Suprapubic skin (tissue), 4 donors: ENCODE data around the gene YLPM1.

ENCODE experiments used
- POLR2A ChIP-seq, 2 donors: fragments of 450-650 bp; IDR thresholded peaks; one replicate each; pipeline ENCODE4 v1.6.1; 2017; ENCODE audit warnings: antibody characterized with exemption in 2 of 2, mild to moderate bottlenecking in 2 of 2, moderate library complexity in 2 of 2
- POLR2AphosphoS5 ChIP-seq, 3 donors: sonication (generic); formaldehyde crosslinking; IDR thresholded peaks; one replicate each; pipeline ENCODE4 v1.6.1; 2017; ENCODE audit warnings: antibody characterized with exemption in 3 of 3
- TF ChIP-seq, protein P1 (sequence below), 2 donors: fragments of 200-600 bp in 1 of 2; fragments of 450-650 bp in 1 of 2; sonication (generic) in 1 of 2; IDR thresholded peaks; one replicate each; pipeline ENCODE4 v1.5.1; 2016 to 2019; ENCODE audit warnings: antibody characterized with exemption in 2 of 2, mild to moderate bottlenecking in 1 of 2, moderate library complexity in 1 of 2

DNA sequence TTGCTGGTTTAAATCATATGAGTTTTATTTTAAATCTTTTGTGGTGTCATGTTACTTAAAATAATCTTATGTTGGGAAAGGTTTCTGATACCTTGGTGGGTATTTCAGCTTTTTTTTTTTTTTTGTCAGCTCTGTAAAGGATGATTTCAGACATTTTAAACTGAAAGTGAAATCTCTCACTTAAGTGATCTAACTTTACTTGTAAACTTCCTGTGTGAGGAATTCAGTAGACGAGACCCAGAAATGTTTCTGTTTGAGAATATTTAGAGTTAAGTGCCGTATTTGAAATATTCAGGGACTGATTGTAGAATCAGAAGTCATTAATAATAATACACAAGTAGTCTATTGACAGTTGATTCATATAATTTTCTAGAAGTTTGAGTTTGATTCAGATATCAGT lies 75.0 kb downstream of the YLPM1 start:
- TF ChIP-seq, protein P1, sequence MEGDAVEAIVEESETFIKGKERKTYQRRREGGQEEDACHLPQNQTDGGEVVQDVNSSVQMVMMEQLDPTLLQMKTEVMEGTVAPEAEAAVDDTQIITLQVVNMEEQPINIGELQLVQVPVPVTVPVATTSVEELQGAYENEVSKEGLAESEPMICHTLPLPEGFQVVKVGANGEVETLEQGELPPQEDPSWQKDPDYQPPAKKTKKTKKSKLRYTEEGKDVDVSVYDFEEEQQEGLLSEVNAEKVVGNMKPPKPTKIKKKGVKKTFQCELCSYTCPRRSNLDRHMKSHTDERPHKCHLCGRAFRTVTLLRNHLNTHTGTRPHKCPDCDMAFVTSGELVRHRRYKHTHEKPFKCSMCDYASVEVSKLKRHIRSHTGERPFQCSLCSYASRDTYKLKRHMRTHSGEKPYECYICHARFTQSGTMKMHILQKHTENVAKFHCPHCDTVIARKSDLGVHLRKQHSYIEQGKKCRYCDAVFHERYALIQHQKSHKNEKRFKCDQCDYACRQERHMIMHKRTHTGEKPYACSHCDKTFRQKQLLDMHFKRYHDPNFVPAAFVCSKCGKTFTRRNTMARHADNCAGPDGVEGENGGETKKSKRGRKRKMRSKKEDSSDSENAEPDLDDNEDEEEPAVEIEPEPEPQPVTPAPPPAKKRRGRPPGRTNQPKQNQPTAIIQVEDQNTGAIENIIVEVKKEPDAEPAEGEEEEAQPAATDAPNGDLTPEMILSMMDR (IDR thresholded peaks at IDR 0.05): no peak
- TF ChIP-seq POLR2AphosphoS5 (IDR thresholded peaks at IDR 0.05) (no peak), POLR2A (IDR thresholded peaks at IDR 0.05) (no peak)
